HG02588 (cell line): ENCODE data around the gene FAM170B.

Source experiments
- ATAC-seq: cut with Tn5 transposase; IDR thresholded peaks from one replicate; pipeline ENCODE4 v1.9.1; 2021; ENCODE audit warnings: mild to moderate bottlenecking, moderate library complexity; ENCODE audit not compliant: unreplicated experiment

Gene FAM170B

DNA sequence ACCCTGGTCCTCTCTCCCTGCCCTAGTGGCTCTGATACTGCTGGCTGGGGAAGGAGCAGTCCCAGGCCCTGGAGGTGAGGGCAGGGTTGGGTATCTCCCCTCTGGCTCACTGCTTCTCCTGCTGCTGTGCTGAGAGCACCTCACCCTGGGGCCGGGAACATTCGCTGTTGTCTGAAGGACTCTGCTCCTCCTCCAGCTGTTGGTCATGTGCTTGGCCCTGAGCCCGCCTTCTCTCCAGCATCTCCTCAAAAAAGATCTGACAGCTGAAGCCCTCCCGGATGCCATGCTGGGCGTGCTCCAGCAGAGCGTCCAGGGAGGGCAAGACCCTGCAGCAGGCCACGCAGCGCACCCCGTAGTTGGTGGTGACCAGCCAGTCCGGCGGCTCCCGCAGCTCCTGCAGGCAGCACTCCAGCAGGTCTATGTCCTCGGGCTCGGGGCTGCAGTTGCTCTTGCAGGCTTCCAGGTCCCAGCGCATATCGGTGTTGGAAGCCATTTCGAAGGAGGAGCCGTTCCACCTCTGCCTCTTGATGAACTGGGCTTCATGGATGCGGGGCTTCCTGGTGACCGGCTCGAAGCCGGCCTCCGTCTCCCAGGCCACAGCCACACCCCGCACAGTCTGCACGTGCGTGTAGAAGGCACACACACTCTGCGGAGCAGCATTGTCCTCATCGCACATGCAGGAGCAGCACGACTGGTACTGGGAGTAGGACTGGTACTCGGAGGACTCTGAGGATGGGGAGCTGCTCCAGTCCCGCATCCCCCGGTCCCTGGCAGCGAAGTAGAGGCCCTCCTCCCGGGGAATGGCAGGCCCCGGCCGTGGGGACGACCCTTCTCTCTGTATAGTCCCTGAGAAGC is 2.1 kb downstream of the FAM170B start:
- no peak for ATAC-seq

DNA sequence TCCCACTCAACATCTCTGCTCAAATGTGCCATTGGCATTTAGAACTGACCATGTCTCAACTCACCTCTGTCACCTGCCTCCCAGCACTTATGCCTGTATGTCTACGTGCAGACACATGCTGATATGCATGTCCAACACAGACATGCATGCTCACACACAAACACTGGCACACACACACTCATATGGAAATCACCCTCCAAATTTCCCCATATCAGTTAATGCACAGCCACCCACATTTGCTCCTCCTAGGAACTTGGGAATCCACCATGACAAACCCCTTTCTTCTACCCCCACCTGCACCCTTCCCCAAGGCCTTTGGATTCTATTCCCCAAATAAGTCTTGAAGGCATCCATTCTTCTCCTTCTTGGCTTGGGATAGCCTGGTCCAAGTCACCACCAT is 4.4 kb downstream of the FAM170B start:
- no peak for ATAC-seq

DNA sequence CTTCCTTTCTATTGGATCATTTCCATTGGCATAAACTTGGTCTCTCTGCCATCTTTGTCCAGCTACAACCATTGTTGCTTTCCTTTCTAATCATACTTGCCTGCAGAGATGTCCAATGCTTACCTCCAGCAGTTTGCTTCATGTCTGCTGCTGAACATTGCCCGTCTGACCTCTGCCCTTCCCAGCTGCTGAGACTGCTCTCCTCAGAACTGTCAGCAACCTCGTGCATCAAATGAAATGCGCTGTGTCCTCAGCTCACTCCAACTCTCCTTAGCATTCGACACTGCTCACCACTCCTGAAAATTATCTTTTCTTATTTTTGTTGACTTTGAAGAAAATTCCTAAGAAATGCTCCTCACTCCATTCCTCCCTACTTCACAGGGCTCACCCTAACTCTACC is 5.0 kb downstream of the FAM170B start:
- no peak for ATAC-seq

DNA sequence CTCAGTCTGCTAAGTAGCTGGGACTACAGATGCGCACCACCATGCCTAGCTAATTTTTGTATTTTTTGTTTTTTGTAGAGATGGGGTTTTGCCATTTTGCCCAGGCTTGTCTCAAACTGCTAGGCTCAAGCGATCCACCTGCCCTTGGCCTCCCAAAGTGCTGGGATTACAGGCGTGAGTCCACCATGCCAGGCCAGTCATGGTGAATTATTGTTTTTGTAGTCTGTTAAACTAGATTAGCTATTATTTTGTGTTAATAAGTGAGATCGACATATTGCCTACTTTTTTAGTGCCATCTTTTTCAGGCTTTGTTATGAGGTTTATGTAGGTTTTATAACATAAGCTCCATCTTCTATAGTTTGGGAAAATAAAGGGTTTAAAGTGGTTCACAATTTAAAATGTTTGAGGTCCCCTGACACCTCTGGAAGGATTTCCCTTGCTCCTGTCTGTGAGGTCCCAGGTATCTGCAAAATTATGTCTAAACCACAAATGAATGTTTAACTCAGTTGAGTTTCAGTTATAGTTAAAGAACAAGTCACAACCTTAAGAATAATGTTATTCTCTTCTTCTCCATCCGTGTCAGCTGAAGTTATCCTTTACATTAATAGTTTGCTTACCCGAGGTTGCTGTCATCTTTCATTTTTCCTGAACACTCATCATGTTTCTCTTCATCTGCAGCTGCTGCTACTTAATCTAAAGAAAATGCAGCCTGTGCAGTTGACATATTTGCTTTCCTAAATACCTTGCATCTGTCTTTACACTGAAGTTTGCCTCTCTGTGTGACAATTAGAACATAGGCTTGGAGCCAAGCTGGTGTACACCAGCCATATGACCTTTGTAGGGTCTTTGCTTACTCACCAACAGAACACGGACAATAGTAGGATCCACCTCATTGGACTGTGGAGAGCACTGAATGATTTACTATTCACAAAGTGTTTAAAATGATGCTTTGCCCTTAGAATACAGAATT is 9.6 kb downstream of the FAM170B start:
- ATAC-seq = no peak

DNA sequence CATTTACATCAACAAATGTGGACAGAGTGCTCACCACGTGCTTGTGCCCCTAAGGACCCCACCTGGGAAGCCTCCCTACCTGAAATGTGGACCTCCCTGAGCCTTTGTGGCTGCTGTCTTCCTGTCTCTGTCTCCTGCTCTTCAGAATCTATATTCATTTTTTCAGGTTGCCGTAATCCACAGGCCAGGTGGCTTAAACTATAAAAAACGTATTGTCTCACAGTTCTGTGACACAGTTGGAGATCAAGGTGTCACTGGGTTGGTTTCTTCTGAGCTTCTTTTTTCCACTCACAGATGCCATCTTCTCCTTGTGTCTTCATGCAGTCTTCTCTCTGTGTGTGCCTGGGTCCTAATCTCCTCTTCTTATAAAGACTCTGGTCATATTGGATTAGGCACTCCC is 12.9 kb downstream of the FAM170B start:
- no peak for ATAC-seq

DNA sequence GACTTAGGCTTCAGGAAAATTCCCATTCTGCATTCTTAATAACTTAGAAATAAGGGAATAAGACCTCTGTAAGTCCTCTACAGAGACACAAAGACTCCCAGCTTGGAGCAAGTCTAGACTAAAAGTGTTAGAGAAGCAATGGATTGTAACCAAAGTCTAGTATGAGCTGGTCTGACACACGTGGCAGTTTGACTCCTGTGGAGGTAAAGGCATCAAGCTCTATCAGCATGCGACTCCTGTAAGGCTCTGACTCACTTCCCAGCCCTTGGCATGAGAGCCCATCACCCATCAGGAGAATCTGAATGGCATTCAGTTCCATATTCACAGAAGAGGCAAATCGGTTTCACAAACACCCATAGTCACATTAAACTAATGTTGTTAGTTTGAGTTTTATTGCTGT is 14.1 kb downstream of the FAM170B start:
- no peak for ATAC-seq

DNA sequence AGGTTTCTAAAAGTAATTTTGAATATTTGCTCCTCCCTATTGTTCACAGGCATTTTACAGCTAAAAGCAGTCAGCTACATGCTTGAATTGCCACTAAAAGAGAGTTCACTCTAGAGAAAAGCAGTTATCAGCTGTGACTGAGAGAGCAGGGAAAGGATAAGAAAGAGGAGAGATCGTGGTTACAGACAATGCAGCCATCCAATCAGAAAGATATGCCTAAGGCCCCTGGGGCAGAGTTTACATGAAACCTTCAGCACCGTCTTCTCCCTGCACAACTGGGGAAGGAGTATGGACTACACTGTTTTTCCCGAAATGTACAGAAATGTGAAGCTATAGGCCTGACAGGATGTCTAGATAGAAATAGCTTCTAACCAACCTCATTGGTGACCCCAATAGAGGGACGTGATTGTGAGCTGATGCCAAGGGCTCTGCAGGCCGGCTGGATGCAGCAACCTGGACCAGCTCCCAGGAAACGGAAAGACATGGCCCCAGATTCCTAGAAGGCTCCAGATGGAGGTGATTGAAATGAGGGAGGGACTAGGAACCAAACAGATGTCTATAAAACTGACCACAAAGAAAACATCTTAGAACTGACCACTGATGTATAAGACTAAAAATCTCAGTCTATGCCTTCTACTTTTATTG is 15.3 kb downstream of the FAM170B start:
- no peak for ATAC-seq

DNA sequence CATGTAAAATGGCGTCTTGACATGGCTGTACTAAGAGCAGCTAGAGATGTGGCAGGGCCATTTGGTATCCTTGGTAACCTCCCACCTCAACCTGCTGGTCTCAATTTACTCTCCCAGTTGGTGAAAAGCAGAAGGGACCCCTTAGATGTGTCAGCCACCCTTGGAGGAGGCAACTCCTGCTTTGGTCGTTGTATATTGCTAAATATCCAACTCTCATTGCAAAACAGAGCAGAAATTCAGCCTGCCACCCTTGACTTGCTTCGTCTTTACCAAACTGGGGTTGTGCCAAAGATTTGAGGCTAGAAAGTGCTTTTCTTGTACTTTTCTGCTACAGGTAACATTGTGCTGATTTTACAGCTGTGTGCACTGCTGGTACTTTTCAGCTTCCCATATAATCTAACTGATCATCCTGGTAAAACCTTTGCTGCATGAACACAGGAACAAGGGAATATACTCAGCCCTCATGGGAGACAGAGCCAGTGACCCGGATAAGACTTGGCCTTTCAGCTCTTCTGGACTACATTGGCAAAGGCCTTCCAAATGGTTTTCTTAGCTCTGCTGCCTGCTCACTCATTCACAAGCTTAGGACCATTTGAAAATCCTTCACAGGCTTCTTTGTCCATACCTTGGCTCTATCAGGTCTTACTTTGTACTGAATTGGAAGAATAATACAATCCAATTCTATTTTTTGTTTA is 16.3 kb downstream of the FAM170B start:
- no peak for ATAC-seq

DNA sequence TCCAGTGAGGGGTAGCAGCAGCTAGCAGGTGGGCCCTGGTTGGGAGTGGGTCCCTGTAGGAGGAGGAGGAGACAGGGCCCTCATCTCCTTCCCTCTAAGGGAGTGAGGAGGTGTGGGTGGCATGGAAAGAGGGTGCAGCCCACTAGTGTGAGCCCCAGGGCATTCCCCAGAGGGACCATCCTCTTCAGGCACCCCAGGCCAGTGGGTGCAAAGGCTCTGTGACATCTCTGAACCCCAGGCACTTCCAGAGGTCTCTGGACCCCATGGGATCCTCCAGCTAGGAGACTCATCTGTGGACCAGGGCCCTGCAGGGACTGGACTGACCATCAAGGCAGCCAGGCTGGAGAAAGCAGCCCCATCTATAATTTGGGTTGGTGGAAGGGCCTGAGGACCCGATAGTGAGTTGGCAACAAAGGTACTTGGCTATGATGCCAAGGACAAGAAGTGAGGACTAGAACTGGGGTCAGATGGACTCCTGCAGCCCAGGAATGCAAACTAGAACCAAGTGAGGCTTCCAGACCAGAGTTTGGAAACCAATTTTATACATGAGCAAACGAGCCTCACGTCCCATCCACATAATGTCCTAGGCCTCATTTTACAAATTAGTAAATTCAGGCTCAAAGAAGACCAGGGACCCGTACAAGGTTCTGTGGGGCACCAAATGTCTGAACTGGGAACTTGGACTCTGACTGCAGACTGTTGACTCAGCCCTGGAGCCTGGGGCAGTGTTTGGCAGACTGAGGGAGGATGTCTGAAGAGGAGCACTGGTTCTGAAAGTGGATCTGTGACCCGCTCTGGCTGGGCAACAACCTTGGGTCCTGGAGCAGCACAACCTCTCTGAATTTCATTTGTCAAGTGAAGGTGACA is 17.1 kb downstream of the FAM170B start:
- no peak for ATAC-seq

DNA sequence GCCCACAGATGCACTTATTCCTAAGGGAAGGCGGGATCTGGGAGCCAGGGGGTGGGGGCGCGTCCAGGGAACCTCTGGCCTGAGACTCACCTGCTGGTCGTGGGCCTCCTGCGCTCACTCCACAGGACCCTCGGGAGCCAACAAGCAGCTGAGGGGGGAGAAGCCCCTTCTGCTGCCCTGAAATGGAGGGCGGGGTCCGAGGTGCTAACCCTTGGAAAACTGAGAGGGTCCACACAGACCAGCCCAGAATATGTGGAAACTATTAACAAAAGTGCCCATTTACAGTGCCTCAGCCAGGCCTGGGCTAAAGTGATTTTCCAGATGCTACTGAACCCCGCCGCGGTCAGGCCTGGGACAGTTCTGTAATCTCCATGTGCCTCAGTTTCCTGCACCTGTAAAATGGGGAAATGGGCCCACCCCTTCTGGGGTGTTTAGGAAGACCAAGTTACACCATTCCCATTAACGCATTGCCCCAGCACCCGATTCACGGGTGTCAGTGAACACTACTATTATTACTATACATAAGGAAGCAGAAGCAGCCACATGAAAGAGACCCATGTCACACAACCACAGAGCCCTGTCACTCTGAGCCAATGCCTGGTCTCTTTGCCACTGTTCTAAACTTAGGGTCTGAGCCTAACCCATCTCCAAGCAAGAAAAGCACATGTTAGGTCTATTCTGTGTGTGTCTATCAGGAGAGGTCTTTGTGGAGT is 17.9 kb downstream of the FAM170B start:
- no peak for ATAC-seq

DNA sequence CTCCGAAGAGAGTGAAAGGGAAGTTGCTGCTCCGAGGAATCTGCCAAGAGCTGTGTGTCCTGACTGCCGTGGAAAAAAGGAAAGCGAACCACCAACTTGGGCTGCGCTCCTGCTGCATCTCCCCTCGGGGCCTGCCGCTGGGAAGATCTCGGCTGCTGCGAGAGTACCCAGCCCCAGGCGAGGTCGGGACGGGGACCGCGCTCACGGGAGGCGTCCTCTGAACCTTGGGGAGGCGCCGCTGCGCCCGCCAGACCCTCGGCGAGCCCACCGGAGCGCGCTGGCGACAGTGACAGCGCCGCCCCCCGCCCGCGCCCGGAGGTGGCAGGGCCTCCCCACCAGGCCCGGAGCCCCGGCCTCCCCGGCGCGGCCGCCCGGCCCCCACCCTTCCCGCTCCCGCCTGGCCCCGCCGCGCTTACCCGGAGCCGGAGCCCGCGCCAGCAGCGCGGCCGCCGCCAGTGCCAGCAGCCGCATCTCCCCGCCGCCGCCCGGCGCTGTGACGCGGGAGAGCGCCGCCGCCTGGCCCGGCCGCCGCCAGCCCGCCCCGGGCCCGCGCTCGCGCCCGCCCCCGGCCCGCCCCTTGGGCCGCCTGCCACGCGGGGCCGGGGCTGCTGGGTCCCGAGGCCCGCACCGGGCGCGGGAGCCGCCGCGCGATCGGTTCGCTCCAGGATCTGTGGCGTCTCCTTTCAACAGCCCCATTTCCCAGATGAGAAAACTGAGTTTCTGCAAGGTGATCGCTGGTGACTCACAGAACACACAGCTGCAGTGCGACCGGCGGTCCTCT is 18.6 kb downstream of the FAM170B start, which contains the start of gene VSTM4:
VSTM4 (minus strand) TSS at position 508 of the 781 bp plus-strand sequence; CDS start at position 471, 37 bp downstream.
- ATAC-seq = no peak

DNA sequence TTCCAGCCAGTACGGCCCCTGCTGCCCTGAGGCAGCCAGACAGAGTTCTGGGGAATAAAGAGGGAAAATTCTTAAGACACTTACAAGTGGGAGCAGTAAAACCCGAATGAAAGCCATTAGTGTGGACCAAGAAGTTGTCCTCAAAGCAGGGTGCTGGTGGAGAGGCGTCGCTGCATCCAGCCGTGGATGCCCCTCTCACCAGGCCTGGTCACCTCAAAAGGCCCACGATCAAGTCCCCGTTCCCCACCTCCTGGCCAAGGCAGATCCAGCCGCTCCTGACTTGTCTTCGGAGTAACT is 19.2 kb downstream of the FAM170B start:
- no peak for ATAC-seq

DNA sequence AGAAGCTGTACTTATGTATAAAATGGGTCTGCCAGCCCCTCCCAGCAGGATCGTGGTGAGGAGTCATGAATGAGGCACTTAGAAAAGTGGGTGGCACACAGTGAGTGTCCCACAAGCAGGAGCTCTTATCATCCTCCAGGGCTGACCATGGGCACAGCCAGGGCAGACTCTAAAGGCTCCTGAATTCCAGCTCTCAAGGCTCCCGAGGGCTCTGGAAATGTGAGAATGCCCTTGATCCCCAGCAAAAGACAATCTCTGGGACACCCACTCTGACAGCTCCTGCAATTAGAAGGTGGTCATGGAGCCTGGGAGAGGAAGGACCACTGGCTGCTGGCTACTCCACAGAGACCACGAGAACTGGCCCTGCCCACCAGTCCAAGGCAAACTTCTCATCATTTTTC is 20.1 kb downstream of the FAM170B start:
- no peak for ATAC-seq

DNA sequence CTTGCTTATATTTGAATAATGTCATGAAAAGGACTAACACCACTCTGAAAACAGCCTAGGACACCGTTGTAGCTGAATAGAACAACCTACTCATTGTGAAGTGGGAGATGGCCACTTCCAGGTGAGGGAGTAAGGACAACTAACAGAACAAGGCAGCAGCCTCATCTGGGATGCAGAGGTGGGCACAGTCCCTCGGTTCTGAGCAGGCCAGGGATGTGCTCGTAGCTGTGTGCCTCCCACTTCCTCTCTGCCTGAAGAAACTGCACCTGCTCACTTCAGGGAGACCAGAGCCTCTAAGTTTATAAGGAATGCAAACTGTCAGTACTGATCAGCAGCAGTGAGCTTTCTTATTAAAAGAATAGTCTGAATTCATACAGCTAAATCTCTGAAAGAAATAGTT is 21.0 kb downstream of the FAM170B start:
- ATAC-seq = no peak

DNA sequence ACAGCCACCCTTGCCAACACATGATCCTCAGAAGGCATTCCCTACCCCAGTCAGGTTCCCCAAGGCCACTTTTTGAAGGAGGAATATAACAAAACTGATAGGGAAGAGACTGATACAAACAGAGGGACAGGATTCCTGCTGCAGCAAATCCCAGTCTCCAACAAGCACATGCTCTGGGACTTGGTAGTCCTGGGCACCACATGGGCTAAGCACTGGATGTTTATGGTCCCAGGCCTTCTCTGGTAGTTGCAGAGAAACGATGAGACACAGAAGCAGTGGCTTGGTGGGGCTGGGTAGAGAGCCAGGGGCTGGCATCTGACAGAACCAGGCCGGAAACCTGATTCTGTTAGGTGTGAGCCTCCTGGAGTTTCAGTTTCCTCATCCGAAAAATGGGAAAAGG is 21.7 kb downstream of the FAM170B start:
- ATAC-seq = no peak

DNA sequence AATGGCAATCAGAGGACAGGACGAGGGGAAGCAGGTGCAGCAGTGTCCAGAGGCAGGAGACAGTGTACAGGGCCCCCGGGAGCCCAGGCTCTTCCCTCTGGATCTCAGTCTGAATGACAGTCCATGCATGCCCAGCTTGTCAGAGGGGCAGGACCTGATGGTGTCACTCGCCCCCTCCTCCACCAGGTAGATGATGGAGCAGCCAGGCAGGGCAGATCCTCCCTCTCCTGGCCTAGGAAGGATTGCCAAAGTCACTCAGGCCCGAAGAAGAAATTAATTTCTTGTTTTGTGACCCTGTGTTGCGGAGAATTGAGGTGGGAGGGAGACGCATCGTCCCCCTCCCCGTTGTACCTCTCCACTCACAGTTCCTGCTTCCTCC is 22.5 kb downstream of the FAM170B start:
- ATAC-seq = no peak

DNA sequence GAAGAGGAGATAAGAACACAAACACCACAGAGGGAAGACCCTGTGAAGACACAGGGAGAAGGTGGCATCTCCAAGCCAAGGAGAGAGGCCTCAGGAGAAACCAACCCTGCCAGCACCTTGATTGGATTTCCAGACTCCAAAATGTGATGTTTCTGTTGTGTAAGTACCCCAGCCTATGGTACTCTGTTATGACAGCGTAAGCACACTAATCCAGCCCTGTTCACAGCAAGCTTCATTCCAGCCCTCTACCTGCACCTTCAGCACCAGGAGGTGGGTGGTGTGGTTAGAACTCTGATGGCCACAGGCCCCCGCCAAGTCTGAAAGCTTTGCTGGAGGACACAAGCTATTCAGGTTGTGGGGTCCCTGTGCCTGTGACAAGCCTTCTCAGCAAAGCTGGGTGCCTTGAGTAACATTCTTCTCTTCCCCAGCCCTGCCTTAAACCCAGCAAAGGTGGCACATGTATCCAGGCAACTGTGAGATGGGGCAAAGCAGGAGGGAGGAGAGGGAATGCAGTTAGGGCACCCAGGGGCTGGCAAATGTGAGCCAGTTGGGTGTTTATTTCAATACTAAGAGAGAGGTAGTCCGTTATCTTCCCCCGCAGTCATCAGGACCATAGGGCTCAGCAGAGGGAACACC is 23.0 kb downstream of the FAM170B start:
- no peak for ATAC-seq
